ENCODE measurements around the gene CHRND. TPM values are rescaled to one million over a fixed set of nuclear protein-coding genes. Genes with fewer than 3 reads are reported as not detected.

The CHRND gene
- total RNA-seq, 4 donors from 2014 or later = not detected

DNA sequence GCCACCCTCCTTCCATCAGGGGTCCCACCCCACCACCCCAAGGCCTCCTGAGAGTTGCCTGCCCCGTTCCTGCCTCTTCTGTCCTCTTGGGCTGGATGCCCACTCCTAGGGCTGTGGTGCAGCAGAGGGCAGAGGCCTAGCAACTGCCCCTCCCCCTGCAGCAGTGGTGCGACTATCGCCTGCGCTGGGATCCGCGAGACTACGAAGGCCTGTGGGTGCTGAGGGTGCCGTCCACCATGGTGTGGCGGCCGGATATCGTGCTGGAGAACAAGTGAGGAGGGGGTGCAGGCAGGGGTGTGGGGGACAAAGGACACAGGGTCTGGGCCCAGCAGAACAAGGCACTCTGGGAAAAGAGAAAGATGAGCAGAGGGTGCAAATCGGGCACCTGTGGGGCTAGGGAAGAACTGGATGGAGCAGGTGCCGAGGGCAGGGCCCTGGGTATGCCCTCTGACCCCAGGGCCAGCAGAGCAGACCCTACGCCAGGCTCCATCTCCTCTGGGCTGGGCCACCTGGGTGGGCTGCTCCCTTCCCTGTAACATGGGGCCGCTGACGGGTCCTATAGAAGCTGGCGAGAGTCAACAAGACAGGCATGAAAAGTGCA is 14.6 kb downstream of the CHRND start:
- DNase-seq (ENCODE audit: low spot score) (no peak), ATAC-seq (ENCODE audit: low FRiP score) (no peak)
- no peak for TF ChIP-seq CTCF (IDR thresholded peaks at IDR 0.05)

GRCh38 chr2:232541195-232541960 is 15.4 kb downstream of the CHRND start:
- no peak for DNase-seq (ENCODE audit: low spot score)
- no peak for TF ChIP-seq CTCF (IDR thresholded peaks at IDR 0.05)
- no peak for ATAC-seq (ENCODE audit: low FRiP score)

GRCh38 chr2:232541961-232542714 is 16.2 kb downstream of the CHRND start:
- no peak for ATAC-seq (ENCODE audit: low FRiP score)
- no peak for TF ChIP-seq CTCF (IDR thresholded peaks at IDR 0.05)
- DNase-seq (ENCODE audit: low spot score) = no peak

- TF ChIP-seq CTCF (IDR thresholded peaks at IDR 0.05) = no peak
- DNase-seq (ENCODE audit: low spot score) (no peak), ATAC-seq (ENCODE audit: low FRiP score) (no peak)
These were observed 16.9 kb downstream of the CHRND start for GRCh38 chr2:232542715-232543467.

GRCh38 chr2:232543491-232543890 is 17.5 kb downstream of the CHRND start:
- ATAC-seq (ENCODE audit: low FRiP score) (no peak), DNase-seq (ENCODE audit: low spot score) (no peak)
- no peak for TF ChIP-seq CTCF (IDR thresholded peaks at IDR 0.05)

GRCh38 chr2:232543928-232544631 is 18.1 kb downstream of the CHRND start:
- TF ChIP-seq CTCF (IDR thresholded peaks at IDR 0.05) = no peak
- ATAC-seq (ENCODE audit: low FRiP score) (no peak), DNase-seq (ENCODE audit: low spot score) (no peak)

All from omental fat pad (tissue), 4 donors.